K562 (cell line): ENCODE data around the gene DLGAP1. TPM values are rescaled to one million over a fixed set of nuclear protein-coding genes. Genes with fewer than 3 reads are reported as not detected.
A peak's percentile ranks its signal among the peaks of the same experiment; 100 is the strongest.

Experiments
- ASH1L ChIP-seq: fragments of 450-650 bp; IDR thresholded peaks from 2 replicates; pipeline ENCODE4 v1.6.1; 2018; ENCODE audit warnings: borderline replicate concordance, mild to moderate bottlenecking, low read depth; ENCODE audit not compliant: partially characterized antibody
- BCL6 ChIP-seq: fragments of 250-450 bp; sonication (Bioruptor Pico); IDR thresholded peaks from 2 replicates; pipeline ENCODE4 v1.4.0; 2020
- ELF4 ChIP-seq: fragments of 450-650 bp; formaldehyde crosslinking; IDR thresholded peaks from 2 replicates; pipeline ENCODE4 v1.4.0; 2022; ENCODE audit warnings: missing genetic modification characterization
- GABPB1 ChIP-seq: sonication (generic); formaldehyde crosslinking; IDR thresholded peaks from 2 replicates; pipeline ENCODE4 v1.8.0; 2022; ENCODE audit warnings: mild to moderate bottlenecking, missing genetic modification reagents
- GATA2 ChIP-seq: sonication (generic); formaldehyde crosslinking; IDR thresholded peaks from 2 replicates; pipeline ENCODE4 v1.4.0; 2020; ENCODE audit warnings: mild to moderate bottlenecking, missing genetic modification reagents
- HDAC2 ChIP-seq: fragments of 450-650 bp; IDR thresholded peaks from 2 replicates; pipeline ENCODE4 v1.6.1; 2016; ENCODE audit warnings: mild to moderate bottlenecking
- HDAC6 ChIP-seq: IDR thresholded peaks from 2 replicates; pipeline ENCODE4 v1.6.1; 2012; ENCODE audit warnings: low read depth, mild to moderate bottlenecking, control low read depth, inconsistent platforms, low read length, moderate library complexity
- KDM2B ChIP-seq: fragments of 250-450 bp; sonication (Bioruptor Pico); IDR thresholded peaks from 2 replicates; pipeline ENCODE4 v1.8.0; 2021; ENCODE audit warnings: mild to moderate bottlenecking, moderate library complexity
- LARP7 ChIP-seq: fragments of 450-650 bp; IDR thresholded peaks from 2 replicates; pipeline ENCODE4 v1.6.1; 2016
- MBD2 ChIP-seq: sonication (generic); IDR thresholded peaks from 2 replicates; pipeline ENCODE4 v1.6.1; 2016; ENCODE audit warnings: low read depth, borderline replicate concordance
- NFE2L1 ChIP-seq: fragments of 450-650 bp; IDR thresholded peaks from 2 replicates; pipeline ENCODE4 v1.6.1; 2016; ENCODE audit warnings: missing genetic modification characterization, low read depth, mild to moderate bottlenecking, missing compliant biosample characterization, moderate library complexity, borderline replicate concordance
- PCBP1 ChIP-seq: fragments of 200-400 bp; formaldehyde crosslinking; IDR thresholded peaks from 2 replicates; pipeline ENCODE4 v1.6.1; 2018; ENCODE audit warnings: mild to moderate bottlenecking, low read depth, low read length; ENCODE audit not compliant: poor library complexity, severe bottlenecking
- RAD21 ChIP-seq, 2 experiments: fragments of 250-450 bp in 1 of 2; fragments of 450-650 bp in 1 of 2; sonication (Bioruptor Pico) in 1 of 2; formaldehyde crosslinking in 1 of 2; IDR thresholded peaks in 1 of 2; conservative IDR thresholded peaks in 1 of 2; 2 replicates each; pipeline versions ENCODE4 v1.4.0 to v1.8.0; 2020 to 2022; ENCODE audit warnings: mild to moderate bottlenecking in 2 of 2, moderate library complexity in 1 of 2
- RBFOX2 ChIP-seq: fragments of 200-400 bp; formaldehyde crosslinking; IDR thresholded peaks from 2 replicates; pipeline ENCODE4 v1.6.1; 2017; ENCODE audit warnings: low read depth, mild to moderate bottlenecking, low read length, moderate library complexity
- TBL1XR1 ChIP-seq, 2 experiments: IDR thresholded peaks; 2 replicates each; pipeline ENCODE4 v1.6.1; 2012; ENCODE audit warnings: improper control_type of control experiment in 2 of 2, low read length in 2 of 2, mild to moderate bottlenecking in 1 of 2
- TCF3 ChIP-seq: sonication (generic); formaldehyde crosslinking; IDR thresholded peaks from 2 replicates; pipeline ENCODE4 v1.4.0; 2020; ENCODE audit warnings: mild to moderate bottlenecking, missing genetic modification reagents
- TRIM24 ChIP-seq, 2 experiments: fragments of 450-650 bp; IDR thresholded peaks; 2 replicates each; pipeline ENCODE4 v1.6.1; 2016
- TRIM28 ChIP-seq: fragments of 450-650 bp; IDR thresholded peaks from 2 replicates; pipeline ENCODE4 v1.6.1; 2017
- YBX1 ChIP-seq: fragments of 450-650 bp; IDR thresholded peaks from 2 replicates; pipeline ENCODE4 v1.7.1; 2016; ENCODE audit warnings: mild to moderate bottlenecking
- ZBTB1 ChIP-seq: sonication (generic); formaldehyde crosslinking; IDR thresholded peaks from 2 replicates; pipeline ENCODE4 v1.8.1; 2023; ENCODE audit warnings: missing genetic modification reagents, low read depth, mild to moderate bottlenecking, borderline replicate concordance
- ZBTB2 ChIP-seq: fragments of 450-650 bp; IDR thresholded peaks from 2 replicates; pipeline ENCODE4 v1.6.1; 2016; ENCODE audit warnings: antibody characterized with exemption
- ZFPM2 ChIP-seq: fragments of 250-450 bp; sonication (Bioruptor Pico); IDR thresholded peaks from 2 replicates; pipeline ENCODE4 v1.5.1; 2022; ENCODE audit warnings: mild to moderate bottlenecking
- polyA plus RNA-seq, 8 experiments: library from polyadenylated mRNA; depleted of rRNA in 4 of 8; stranded (reverse) in 5 of 8; unstranded in 3 of 8; fragments of >200 nt; fragmentation: Nextera tagmentation in 2 of 8; fragmentation: Illumina TruSeq in 1 of 8; extraction: Ambion mirVana in 2 of 8; extraction: Trizol in 1 of 8; gene quantifications; 2 replicates each; pipeline versions ENCODE4 v1.2.1 to v1.2.3, GENCODE V29; 2011 to 2014; ENCODE audit warnings: inconsistent platforms in 1 of 8, missing spikeins in 1 of 8
- total RNA-seq, 7 experiments: library from RNA; depleted of rRNA in 6 of 7; stranded (reverse); fragments of >200 nt in 6 of 7; fragmentation: Illumina TruSeq in 2 of 7; extraction: Trizol in 2 of 7; gene quantifications; 2 replicates each; pipeline versions ENCODE4 v1.2.1 to v1.2.3, GENCODE V29; 2011 to 2021; ENCODE audit warnings: low replicate concordance in 1 of 7
- TF ChIP-seq, protein P1 (sequence below): fragments of 250-450 bp; sonication (Bioruptor Pico); IDR thresholded peaks from 2 replicates; pipeline ENCODE4 v1.9.0; 2021; ENCODE audit warnings: mild to moderate bottlenecking
- TF ChIP-seq, protein P2 (sequence below): conservative IDR thresholded peaks from 2 replicates; pipeline ENCODE4 v1.6.1; 2011; ENCODE audit warnings: low read depth, mild to moderate bottlenecking, low read length; ENCODE audit not compliant: control insufficient read depth
- TF ChIP-seq, protein P3 (sequence below): fragments of 250-450 bp; sonication (Bioruptor Pico); IDR thresholded peaks from 2 replicates; pipeline ENCODE4 v1.4.0; 2020
- TF ChIP-seq, protein P4 (sequence below): fragments of 450-650 bp; formaldehyde crosslinking; IDR thresholded peaks from 2 replicates; pipeline ENCODE4 v1.4.0; 2022; ENCODE audit warnings: mild to moderate bottlenecking, moderate library complexity

Gene DLGAP1
- total and polyA plus RNA-seq, 9 of the 15 experiments (the other 6 are each of a cell fraction or from before 2014, with no cell fraction given) = 0.04 to 0.22 (median 0.08) TPM

DNA sequence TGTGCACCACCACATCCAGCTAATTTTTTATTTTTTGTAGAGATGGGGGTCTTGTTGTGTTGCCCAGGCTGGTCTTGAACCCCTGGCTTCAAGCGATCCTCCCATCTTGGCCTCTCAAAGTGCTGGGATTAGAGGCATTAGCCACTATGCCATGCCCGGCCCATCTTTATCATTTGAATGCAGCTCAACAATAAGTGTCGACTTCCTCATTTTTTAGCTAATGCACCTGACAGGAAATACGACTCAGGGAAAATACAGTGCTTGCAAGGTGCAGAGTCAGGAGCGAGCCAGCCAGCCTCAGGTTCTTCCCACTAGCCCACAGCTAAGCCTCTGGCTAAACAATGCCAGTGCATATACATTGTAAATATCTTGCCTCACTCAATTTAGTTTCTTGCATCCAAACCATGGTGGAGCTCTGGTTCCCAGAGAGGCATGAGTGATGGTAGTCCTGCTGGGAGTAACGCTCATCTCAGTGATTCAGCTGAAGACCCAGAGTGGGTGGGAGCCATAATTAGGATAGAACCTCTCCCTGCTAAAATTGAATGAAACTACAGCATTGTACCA is 870.1 kb downstream of the DLGAP1 start (continued):
- TF ChIP-seq, protein P1, sequence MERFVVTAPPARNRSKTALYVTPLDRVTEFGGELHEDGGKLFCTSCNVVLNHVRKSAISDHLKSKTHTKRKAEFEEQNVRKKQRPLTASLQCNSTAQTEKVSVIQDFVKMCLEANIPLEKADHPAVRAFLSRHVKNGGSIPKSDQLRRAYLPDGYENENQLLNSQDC (CRISPR knock-in tag) = no peak
- TF ChIP-seq BCL6 (CRISPR knock-in tag) (no peak), ZFPM2 (no peak), ASH1L (no peak), TBL1XR1 (IDR thresholded peaks at IDR 0.05; ENCODE audit: low read length in 2 of 2) (no peak; a peak in 1 of 4 replicates), KDM2B (CRISPR knock-in tag) (no peak), YBX1 (no peak), ZBTB1 (CRISPR knock-in tag) (no peak), TRIM24 (IDR thresholded peaks at IDR 0.05) (peak; percentile 54 to 69; a peak in 3 of 4 replicates), RAD21 (CRISPR knock-in tag; conservative IDR thresholded peaks at IDR 0.05 in 1 of 2, IDR thresholded peaks at IDR 0.05 in 1 of 2) (no peak), ZBTB2 (no peak), TRIM28 (no peak), HDAC6 (no peak), ELF4 (no peak), HDAC2 (peak; percentile 58; the same call in 1 of the 2 replicates), NFE2L1 (tag) (no peak), RBFOX2 (no peak), TCF3 (CRISPR knock-in tag) (peak; percentile 86), GATA2 (peak; percentile 50; the same call in 1 of the 2 replicates), MBD2 (no peak), LARP7 (no peak), GABPB1 (CRISPR knock-in tag) (no peak), PCBP1 (no peak)
- TF ChIP-seq, protein P2, sequence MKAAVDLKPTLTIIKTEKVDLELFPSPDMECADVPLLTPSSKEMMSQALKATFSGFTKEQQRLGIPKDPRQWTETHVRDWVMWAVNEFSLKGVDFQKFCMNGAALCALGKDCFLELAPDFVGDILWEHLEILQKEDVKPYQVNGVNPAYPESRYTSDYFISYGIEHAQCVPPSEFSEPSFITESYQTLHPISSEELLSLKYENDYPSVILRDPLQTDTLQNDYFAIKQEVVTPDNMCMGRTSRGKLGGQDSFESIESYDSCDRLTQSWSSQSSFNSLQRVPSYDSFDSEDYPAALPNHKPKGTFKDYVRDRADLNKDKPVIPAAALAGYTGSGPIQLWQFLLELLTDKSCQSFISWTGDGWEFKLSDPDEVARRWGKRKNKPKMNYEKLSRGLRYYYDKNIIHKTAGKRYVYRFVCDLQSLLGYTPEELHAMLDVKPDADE = no peak
- TF ChIP-seq, protein P3, sequence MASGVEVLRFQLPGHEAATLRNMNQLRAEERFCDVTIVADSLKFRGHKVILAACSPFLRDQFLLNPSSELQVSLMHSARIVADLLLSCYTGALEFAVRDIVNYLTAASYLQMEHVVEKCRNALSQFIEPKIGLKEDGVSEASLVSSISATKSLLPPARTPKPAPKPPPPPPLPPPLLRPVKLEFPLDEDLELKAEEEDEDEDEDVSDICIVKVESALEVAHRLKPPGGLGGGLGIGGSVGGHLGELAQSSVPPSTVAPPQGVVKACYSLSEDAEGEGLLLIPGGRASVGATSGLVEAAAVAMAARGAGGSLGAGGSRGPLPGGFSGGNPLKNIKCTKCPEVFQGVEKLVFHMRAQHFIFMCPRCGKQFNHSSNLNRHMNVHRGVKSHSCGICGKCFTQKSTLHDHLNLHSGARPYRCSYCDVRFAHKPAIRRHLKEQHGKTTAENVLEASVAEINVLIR (CRISPR knock-in tag) = no peak
- TF ChIP-seq, protein P4, sequence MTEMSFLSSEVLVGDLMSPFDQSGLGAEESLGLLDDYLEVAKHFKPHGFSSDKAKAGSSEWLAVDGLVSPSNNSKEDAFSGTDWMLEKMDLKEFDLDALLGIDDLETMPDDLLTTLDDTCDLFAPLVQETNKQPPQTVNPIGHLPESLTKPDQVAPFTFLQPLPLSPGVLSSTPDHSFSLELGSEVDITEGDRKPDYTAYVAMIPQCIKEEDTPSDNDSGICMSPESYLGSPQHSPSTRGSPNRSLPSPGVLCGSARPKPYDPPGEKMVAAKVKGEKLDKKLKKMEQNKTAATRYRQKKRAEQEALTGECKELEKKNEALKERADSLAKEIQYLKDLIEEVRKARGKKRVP (CRISPR knock-in tag) = peak; percentile 10; the same call in 1 of the 2 replicates
